AG10803 (cell line): ENCODE data around the gene SHROOM3.

Experiments used
- DNase-seq: peaks from one replicate; pipeline ENCODE4 v3.0.0; 2010; ENCODE audit warnings: low read depth
- H3K4me3 ChIP-seq: 2 replicates; pipeline ENCODE4 v1.5.1; 2011; ENCODE audit warnings: mild to moderate bottlenecking, low read length, control low read depth
- TF ChIP-seq, protein P1 (sequence below): conservative IDR thresholded peaks from 2 replicates; pipeline ENCODE4 v1.5.1; 2011; ENCODE audit warnings: mild to moderate bottlenecking, low read length, control low read depth, inconsistent platforms

SHROOM3 gene

DNA sequence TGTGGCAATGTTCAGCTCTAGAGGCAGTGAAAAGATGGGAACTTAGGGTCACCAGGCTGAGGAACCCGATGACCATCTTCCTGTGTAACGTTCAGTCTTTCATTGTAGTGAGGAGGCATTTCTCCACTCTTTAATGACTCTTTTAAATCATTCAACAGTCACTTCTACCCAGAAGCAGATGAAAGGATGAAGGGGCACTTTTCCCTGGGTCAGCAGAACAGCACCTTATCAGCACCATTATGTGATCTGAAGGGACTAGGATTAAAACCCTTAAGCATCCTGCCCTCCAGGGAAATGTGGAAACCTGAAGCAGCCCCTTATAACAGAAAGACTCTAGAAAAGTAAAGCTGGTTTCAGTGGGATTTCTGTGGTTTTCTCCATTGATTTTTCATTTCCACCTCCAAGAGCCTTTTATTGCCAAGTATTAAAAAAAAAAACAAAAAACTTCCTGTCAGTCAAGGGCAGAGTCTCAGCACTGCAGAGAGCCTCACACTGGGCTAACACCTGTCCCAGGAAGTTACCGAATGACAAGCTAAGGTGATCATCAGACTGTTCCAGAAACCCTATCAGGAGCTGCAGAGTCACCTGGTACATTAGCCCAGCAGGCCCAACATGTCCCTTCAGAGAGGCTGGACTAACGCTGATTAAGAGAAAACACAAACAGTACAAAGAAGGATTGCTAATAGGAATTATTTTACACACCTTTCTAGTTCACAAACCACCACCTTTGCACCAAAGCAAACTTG lies 185.9 kb downstream of the SHROOM3 start:
- DNase-seq = no peak
- TF ChIP-seq, protein P1, sequence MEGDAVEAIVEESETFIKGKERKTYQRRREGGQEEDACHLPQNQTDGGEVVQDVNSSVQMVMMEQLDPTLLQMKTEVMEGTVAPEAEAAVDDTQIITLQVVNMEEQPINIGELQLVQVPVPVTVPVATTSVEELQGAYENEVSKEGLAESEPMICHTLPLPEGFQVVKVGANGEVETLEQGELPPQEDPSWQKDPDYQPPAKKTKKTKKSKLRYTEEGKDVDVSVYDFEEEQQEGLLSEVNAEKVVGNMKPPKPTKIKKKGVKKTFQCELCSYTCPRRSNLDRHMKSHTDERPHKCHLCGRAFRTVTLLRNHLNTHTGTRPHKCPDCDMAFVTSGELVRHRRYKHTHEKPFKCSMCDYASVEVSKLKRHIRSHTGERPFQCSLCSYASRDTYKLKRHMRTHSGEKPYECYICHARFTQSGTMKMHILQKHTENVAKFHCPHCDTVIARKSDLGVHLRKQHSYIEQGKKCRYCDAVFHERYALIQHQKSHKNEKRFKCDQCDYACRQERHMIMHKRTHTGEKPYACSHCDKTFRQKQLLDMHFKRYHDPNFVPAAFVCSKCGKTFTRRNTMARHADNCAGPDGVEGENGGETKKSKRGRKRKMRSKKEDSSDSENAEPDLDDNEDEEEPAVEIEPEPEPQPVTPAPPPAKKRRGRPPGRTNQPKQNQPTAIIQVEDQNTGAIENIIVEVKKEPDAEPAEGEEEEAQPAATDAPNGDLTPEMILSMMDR = no peak

DNA sequence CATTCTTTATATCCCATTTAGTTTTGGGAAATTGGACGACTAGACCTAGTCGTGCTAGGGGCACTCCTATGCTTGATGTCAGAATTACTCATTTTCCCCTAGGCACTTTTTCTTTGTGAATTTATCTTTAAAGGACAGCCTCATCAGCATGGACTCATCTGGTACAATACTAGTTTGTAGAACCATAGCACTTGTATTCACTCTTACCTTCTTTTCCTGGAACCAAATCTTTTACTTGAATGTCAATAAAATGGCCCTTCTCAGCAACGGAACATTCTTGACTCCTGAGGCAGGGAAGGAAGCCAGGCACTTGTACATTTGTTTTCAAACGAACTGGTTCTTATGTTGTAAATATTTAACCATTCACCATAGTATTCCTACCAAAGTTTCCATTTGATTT lies 187.1 kb downstream of the SHROOM3 start:
- DNase-seq = no peak
- TF ChIP-seq, protein P1 = no peak
- H3K4me3 ChIP-seq = no peak overlapping the region

More for the DNA sequence above, 185.9 kb downstream of the SHROOM3 start:
- H3K4me3 ChIP-seq = no peak overlapping the region

DNA sequence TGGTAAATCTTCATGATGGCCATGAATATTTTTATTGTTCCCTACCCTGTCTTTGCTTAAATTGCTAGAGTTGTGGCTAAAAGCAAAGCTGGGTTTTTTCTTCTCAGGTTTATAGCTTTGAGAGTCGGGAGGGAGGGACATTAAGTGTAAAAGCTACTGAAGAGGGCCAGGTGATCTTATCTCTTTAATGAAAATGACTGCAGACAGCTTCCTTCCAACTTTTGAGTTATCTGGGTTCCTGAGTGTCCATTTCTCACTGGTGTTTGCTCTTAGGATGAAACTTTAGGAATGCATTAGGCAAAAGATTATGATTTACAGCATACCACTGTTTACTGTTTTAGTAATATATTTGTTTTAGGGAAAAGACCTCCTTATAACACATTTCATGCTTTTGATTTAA lies 187.7 kb downstream of the SHROOM3 start:
- TF ChIP-seq, protein P1 = no peak
- H3K4me3 ChIP-seq = no peak overlapping the region
- DNase-seq = no peak

DNA sequence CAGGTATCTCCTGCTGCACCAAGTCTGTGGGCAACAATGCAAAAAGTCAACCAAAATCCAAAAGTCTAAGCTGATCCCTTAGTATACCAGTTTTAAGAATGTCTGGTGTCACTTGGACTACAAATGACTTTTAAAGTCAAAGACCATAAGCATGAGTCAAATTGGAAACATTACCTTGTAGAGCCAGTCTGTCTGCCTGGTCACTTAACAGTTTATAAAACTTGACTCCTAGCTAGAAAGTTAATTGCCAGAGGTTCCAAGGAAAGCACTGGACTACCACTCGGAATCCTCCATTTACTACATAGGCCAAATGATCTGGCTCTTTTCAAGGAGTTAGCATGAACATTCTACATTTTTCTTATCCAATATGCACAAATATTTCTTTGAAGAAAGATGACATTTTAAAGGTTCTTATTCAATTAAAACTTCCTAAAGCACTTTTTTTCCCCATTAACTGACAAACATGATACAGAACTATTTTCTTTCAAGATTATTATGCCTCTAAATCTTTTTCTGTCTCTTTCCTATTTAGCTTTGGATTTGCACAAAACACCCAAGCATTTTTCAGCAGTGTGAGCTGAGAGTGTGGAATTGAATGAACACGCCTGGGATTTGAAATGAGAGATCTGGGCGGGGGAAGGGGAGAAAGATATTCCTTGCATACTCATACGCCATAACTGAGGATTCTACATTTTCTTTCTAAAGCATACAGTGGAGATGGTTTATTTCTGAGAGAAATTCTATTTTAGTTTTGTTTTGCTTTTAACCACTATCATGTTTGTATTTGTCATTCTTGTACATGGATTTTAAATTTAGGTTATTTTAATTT lies 188.4 kb downstream of the SHROOM3 start:
- TF ChIP-seq, protein P1 = no peak
- no peak for DNase-seq
- H3K4me3 ChIP-seq = no peak overlapping the region

DNA sequence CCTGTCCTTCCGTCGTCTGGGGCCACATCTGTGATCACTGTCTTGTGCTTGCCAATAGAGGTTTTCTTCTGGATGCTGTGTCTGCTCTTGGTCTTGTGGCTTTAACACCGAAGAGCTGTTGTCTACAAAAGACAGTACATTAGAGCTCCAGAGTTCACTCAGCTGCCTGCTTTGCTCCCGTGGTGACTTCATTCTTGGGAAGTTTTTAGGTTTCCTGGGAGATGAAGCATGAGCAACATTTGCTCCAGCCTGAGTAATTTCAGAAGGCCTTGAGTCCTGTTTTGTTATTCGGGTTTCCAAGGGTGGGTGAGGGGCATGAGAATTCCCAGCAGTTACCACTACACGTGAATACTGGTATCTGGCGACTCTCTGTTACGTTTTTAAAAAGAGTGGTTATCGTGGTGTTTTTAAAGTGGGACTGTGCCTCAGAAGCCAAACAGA lies 189.2 kb downstream of the SHROOM3 start:
- H3K4me3 ChIP-seq = peak overlapping the region; percentile 38
- TF ChIP-seq, protein P1 = no peak
- DNase-seq = peak; percentile 98

DNA sequence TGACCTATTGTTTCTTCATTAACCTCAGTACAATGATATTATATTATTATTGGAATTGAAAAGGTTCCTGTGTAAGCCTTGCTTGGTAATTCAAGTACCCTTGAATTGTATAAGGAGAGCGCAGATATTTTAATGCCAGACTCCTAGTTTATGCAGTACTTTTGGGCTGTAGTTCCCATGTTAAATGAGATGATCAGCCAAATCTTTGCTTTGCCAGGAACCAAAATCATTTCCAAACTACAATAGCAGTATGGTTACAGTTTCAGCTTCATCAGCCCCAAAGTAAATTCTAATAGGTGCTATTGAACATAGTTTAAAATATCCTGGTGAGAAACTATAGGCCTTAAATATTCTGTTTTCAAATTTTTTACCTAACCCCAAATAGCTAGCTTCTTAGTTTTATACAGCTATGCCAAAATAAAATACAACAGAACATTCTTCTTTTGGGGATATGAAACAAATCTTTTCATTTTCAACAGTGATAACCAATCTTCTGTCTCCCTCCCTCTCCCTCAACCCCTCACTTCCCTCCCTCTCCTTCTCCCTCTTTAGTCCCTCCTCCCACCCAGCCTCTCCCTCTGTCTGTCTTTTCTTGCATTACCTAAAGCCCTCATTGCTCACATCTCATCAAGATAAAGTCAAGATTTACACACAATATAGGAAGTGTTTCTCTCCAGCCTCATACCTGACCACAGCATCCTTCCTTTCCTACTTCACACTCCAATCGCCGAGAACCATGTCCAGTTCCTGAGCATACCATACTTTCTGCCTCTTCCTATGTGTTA lies 190.1 kb downstream of the SHROOM3 start:
- DNase-seq = no peak
- TF ChIP-seq, protein P1 = no peak

More for the DNA sequence above, 190.1 kb downstream of the SHROOM3 start:
- no peak overlapping the region for H3K4me3 ChIP-seq
